MM.1S (cell line): Measurements from ENCODE around the gene GBF1.

Experiments
- EZH2 ChIP-seq: fragments of 300-600 bp; sonication (generic); optimal IDR thresholded peaks from 2 replicates; pipeline ENCODE3; 2017; ENCODE audit warnings: low read depth, mild to moderate bottlenecking, antibody characterized with exemption, low read length, mixed read lengths
- EZH2phosphoT487 ChIP-seq: fragments of 300-600 bp; sonication (generic); IDR thresholded peaks from 2 replicates; pipeline ENCODE4 v1.6.1; 2018; ENCODE audit warnings: antibody characterized with exemption, low read length
- TF ChIP-seq, protein P1 (sequence below): fragments of 300-600 bp; sonication (generic); IDR thresholded peaks from 2 replicates; pipeline ENCODE4 v1.5.1; 2016; ENCODE audit warnings: antibody characterized with exemption, low read length, mixed read lengths

DNA sequence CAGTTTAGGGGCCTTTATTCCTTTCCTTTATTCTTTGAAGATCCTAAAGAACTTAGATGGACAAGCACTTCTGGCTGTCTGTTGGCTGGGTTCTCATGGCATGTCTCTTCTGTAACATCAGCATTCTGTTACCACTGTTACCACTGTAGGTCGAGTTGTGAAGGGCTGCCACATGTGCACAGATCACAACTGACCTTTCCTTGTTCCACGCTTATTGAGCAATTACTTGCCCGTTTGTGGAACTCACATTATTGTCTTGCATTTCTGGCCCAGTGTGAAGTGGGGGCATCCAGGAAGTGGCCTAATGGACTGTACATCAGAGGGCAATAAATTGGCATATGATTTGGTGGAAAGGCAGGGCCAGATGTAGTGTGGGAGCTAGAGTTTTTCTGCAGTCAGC, 23.7 kb downstream of the GBF1 start:
- TF ChIP-seq, protein P1, sequence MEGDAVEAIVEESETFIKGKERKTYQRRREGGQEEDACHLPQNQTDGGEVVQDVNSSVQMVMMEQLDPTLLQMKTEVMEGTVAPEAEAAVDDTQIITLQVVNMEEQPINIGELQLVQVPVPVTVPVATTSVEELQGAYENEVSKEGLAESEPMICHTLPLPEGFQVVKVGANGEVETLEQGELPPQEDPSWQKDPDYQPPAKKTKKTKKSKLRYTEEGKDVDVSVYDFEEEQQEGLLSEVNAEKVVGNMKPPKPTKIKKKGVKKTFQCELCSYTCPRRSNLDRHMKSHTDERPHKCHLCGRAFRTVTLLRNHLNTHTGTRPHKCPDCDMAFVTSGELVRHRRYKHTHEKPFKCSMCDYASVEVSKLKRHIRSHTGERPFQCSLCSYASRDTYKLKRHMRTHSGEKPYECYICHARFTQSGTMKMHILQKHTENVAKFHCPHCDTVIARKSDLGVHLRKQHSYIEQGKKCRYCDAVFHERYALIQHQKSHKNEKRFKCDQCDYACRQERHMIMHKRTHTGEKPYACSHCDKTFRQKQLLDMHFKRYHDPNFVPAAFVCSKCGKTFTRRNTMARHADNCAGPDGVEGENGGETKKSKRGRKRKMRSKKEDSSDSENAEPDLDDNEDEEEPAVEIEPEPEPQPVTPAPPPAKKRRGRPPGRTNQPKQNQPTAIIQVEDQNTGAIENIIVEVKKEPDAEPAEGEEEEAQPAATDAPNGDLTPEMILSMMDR: no peak
- TF ChIP-seq EZH2 (no peak), EZH2phosphoT487 (no peak)
